Uterus (tissue), 2 donors: Measurements from ENCODE around the gene LMX1A.

Experiments used
- CTCF ChIP-seq, 4 experiments: fragments of 200-600 bp in 2 of 4; fragments of 450-650 bp in 2 of 4; sonication (generic) in 2 of 4; IDR thresholded peaks; one replicate each; pipeline ENCODE4 v1.5.1; 2016 to 2019; ENCODE audit warnings: antibody characterized with exemption in 4 of 4, mild to moderate bottlenecking in 2 of 4, moderate library complexity in 1 of 4
- POLR2A ChIP-seq, 2 donors: fragments of 450-650 bp; IDR thresholded peaks; one replicate each; pipeline ENCODE4 v1.6.1; 2016; ENCODE audit warnings: antibody characterized with exemption in 2 of 2, mild to moderate bottlenecking in 1 of 2, moderate library complexity in 1 of 2

DNA sequence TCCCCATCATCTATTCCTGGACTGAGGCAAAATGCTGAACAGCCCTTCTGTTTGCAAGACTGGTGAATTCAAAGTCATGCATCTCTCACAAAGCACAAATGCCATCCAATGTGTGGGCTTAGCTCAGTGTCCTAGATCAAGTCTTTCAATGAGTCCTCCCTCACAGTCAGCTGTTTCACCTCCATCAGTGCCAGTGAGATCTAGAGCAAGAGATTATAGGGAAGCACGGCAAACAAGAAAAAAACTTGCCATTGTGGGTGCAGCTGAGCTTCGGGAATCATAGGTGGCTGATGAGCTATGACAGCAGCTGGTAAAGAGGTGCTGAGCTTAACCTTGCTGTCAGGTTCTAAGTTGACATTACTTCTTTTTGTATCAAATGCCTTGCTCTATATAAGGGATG lies 130.2 kb downstream of the LMX1A start:
- no peak for TF ChIP-seq CTCF (IDR thresholded peaks at IDR 0.05)
- no peak for TF ChIP-seq POLR2A (IDR thresholded peaks at IDR 0.05)
